GM19395 (cell line): Measurements from ENCODE around the gene RUSC1.
"Not testable (repeated sequence)": the region's sequence is repeated elsewhere in the genome, so short reads cannot be mapped to it uniquely, and the experiment has no call there.

Experiments used
- ATAC-seq: cut with Tn5 transposase; IDR thresholded peaks from one replicate; pipeline ENCODE4 v1.9.1; 2021; ENCODE audit warnings: mild to moderate bottlenecking, moderate library complexity; ENCODE audit not compliant: unreplicated experiment

The RUSC1 gene

GRCh38 chr1:155322953-155323728 lies 2.4 kb downstream of the RUSC1 start:
- ATAC-seq, result peak; percentile 50

DNA sequence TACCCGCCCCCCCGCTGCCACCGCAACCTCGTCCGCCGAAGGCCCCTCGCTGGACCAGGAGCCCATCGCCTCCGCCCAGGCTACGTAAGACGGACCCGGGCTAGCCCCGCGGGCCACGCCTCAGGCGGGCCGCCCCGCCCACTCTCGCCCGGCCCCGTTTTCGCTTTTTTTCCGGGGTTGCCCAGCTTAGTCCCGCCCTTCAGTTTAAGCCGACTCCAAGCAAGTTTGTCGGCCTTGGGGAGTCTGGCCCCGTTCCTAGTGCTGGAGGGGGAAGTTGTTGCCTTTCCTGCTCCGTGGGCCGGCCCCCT lies 3.0 kb downstream of the RUSC1 start:
- peak; percentile 54 for ATAC-seq

DNA sequence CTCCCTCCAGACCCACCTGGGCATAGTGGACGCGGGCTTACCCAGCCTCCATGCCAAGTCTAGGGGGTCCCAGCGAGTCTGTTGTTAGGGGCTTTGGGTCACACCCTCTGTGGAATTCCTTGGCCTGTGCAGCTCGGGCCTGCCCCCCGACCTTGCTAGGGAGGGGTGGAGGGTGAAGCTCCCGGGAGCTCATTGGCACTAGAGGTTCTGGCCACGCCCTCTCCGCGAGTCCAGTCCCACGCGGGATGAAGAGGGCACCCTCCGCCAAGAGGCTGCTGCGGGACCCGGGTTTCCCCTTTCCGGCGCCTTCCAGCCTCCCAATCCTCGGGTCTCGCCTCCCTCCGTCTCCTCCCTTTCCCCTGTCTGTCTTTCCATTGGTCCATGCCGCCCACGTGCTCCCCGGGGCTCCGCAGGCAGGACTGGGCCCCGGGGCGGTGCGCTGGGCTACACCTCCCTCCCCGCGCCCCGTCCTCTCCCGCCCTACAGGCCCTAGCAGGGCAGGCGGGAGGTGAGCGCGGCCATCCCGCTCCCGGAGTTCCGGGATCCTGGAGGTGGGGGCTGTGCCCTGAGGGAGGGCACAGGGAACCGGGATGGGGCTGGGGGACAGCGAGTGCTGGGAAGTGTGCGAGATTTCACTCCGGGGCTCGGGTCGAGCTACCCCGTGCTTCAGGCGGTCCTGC lies 3.5 kb downstream of the RUSC1 start:
- peak; percentile 58 for ATAC-seq

DNA sequence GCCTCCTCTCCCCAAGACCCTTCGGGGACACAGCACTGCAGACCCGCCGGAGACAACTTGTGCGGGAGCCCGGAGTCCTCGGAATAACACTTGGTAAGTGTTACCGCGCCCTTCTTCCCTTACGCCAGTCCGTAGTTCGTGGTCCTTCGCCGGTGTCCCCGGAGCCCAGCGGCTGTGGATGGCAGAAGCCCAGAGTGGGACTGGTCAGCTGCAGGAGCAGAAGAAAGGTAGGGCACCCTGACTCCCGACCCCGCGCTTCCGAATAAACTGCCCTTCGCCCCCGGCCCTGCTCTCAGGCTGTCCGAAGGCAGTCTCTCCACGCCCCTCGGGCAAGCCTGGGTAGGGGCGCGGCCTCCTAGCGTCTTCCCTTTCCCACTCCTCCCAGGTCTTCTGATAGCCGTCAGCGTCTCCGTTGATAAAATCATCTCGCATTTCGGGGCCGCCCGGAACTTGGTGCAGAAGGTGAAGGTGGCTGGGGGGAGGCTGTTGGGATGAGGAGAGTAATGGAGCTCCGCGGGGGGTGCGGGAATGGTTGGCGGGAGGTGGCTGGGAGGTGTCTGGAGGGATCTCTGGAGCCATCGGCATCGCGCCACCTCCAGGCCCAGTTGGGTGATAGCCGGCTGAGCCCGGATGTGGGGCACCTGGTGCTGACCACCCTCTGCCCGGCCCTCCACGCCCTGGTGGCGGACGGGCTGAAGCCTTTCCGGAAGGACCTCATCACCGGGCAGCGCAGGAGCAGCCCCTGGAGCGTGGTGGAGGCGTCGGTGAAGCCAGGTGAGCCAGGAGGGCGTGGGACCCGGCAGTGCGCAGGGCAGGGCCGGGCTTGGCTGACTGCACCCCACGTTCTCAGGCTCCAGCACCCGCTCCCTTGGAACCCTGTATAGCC lies 4.3 kb downstream of the RUSC1 start:
- ATAC-seq, result no peak

DNA sequence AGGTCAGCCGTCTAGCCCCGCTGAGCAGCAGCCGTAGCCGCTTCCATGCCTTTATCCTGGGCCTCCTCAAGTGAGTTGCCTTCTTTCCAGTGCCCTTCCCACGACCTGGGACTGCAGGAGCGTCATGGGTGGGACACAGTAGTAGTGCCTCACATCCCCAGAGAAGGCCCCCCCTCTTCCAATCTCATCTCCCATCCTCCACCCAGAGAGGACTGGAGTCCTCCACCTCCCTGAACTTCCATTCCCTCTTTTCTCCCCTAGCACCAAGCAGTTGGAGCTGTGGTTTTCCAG lies 4.9 kb downstream of the RUSC1 start:
- ATAC-seq, result no peak

DNA sequence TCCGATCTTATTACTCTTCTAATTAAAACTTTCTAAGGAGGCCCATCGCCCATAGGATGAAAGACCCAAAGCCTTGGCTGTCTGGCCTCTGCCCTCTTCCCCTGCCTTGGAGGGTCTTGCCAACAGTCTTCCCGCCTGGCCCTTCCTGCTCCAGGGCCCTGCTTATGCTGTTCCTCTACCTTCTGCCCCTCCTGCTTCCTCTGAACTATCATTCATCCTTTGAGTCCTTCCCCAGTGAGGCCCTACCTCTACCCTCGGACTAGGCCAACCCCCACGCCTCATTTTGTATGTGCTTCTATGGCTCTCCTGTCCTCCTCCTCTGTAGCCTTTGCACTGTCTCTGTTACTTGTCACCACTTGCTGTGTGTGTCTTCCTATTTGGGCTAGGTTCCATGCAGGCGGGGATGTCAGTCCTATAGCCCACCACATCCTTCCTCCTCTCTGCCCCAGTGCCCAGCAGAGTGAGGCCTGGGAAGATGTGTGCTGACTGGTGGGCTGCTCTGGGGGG lies 5.4 kb downstream of the RUSC1 start:
- ATAC-seq, result no peak

DNA sequence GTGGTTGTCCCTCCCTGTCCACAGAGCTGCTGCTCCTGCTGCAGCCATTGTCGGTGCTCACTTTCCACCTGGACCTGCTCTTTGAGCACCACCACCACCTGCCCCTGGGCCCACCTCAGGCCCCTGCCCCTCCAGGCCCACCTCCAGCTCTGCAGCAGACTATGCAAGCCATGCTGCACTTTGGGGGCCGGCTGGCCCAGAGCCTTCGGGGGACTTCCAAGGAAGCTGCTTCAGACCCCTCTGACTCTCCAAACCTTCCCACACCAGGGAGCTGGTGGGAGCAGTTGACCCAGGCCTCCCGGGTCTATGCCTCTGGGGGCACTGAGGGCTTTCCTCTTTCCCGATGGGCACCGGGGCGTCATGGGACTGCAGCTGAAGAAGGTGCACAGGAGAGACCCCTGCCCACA lies 5.9 kb downstream of the RUSC1 start:
- no peak for ATAC-seq

DNA sequence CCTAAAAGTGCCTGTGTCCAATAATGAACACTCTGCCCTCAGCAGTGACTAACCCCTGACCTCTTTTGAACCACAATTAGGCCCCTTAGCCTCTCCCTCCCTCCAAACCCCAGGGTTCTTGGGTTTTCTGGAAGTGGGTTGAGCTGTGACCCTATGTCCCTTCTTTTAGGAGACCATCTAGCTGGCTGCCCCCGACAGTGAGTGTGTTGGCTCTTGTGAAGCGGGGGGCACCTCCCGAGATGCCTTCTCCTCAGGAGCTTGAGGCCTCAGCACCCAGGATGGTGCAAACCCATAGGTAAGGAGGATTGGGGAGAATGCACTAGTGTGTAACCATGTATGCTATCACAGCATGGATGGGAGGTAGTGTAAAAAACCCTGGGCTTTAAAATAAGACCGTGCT lies 7.3 kb downstream of the RUSC1 start:
- no peak for ATAC-seq

DNA sequence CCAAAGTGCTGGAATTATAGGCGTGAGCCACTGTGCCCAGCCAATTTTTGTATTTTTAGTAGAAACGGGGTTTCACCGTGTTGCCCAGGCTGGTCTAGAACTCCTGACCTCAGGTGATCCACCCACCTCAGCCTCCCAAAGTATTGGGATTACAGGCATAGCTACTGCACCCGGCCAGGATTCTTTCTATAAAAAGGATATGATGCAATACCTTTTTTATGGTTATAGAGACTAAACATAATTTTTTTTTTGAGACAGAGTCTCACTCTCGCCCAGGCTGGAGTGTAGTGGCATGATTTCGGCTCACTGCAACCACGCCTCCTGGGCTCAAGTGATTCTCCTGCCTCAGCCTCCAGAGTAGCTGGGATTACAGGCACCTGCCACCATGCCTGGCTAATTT lies 8.2 kb downstream of the RUSC1 start:
- not testable (repeated sequence) for ATAC-seq

DNA sequence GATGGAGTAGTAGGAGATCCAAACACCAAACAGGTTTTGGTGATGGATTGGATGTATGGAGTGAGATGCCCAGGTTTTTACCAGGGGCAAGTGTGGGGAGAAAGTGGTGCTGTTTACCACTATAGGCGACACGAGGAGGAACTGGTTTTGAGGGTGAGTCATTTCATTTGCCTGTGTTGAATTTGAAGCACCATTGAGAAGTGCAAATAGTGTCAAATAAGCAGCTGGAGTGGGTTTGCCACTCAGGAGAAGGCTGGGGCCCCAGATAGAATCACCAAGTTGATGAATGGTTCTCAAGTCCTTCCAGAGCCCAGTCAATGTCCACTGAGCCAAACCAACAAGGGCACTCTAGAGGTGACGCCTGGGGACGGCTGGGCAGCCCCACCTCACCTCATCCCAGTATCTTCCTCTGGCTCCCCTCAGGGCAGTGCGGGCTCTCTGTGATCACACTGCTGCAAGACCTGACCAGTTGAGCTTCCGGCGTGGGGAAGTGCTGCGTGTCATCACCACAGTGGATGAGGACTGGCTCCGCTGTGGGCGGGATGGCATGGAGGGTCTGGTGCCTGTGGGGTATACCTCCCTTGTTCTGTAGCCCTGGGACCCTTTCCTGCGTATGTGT lies 9.4 kb downstream of the RUSC1 start:
- ATAC-seq, result no peak

DNA sequence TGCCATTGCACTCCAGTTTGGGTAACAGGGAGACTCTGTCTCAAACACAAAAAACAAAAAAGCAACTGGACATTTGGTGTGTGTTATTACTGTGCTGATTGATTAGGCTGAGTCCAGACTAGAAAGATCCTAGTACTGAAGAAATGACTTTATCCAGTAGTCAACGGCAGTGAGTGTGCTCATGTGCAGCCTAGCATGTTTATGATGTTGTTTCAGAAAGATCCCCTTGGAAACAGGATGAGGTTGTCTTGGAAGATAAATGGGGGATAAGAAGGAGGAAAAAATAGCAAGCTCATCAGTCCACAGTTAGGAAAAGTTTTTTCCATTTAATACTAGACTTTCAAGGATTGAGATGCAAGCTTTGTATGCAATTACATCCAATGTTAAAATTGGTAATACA lies 14.3 kb downstream of the RUSC1 start:
- no peak for ATAC-seq

DNA sequence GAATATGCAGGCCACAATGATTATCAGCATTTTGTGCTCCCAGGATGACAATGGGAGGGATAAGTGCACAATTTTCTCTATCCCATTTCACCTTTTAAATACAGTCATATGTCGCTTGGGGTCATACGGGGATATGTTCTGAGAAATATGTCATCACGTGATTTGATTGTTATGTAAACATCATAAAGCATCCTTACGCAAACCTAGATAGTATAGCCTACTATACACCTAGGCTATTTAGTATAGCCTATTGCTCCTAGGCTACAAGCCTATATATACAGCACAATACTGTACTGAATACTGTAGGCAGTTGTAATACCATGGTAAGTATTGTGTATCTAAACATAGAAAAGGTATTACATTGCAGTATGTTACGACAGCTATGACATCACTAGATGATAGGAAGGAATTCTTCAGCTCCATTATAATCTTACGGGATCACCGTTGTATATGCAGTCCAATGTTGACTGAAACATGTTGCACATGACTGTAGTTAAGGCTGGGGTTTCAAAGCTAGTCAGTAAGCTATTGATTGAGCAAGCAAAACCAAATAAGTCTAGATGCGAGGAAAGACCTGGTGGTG lies 18.9 kb downstream of the RUSC1 start:
- ATAC-seq, result no peak

DNA sequence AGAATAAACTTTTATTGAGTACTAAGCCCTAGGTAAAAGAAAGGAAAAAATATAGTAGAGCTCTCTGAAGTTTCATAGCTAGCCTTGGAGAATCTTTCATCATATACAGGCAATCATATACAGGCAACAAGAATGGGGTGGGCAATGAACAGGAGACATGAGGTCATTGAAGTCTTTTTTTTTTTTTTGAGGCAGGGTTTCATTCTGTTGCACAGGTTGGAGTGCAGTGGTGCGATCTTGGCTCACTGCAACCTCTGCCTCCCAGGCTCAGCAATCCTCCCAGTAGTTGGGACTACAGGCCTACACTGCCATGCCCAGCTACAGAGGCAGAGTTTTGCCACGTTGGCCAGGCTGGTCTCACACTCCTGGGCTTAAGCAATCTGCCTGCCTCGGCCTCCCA lies 22.1 kb downstream of the RUSC1 start:
- ATAC-seq, result no peak

GRCh38 chr1:155352631-155353030 lies 31.9 kb downstream of the RUSC1 start:
- no peak for ATAC-seq

DNA sequence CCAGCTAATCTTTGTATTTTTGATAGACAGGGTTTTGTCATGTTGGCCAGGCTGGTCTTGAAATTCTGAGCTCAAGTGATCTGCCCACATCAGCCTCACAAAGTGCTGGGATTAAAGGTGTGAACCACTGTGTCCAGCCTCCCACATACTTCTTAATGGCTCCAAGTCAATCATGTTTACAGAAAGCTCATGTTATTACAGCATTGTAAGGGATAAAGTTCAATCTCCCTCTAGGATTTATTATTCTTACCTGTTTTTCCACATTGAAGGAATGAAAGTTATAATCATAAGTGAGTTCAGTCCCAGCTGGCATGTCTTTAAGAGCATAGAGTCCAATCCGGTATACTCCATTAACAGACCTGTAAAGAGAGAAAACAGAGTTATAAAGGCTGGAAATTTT lies 39.4 kb downstream of the RUSC1 start:
- no peak for ATAC-seq

- ATAC-seq, result no peak
Observed at GRCh38 chr1:155379180-155379579, 58.5 kb downstream of the RUSC1 start.

GRCh38 chr1:155379631-155380090 lies 59.0 kb downstream of the RUSC1 start:
- ATAC-seq, result no peak
